Subcutaneous adipose tissue (tissue), 4 donors: ENCODE results near the gene OPTN. TPM values are rescaled to one million over a fixed set of nuclear protein-coding genes. Genes with fewer than 3 reads are reported as not detected.

ENCODE experiments used
- total RNA-seq, 4 donors: library from RNA; depleted of rRNA; stranded (reverse); fragments of >200 nt; gene quantifications; one replicate each; pipeline ENCODE4 v1.1.0, GENCODE V29; 2016
- TF ChIP-seq, protein P1 (sequence below): fragments of 450-650 bp; IDR thresholded peaks from one replicate; pipeline ENCODE4 v1.5.1; 2016; ENCODE audit warnings: low read depth, mild to moderate bottlenecking, control low read depth, antibody characterized with exemption, moderate library complexity

Gene OPTN
- total RNA-seq, 4 donors from 2014 or later: 69.0 to 195 (median 104) TPM

DNA sequence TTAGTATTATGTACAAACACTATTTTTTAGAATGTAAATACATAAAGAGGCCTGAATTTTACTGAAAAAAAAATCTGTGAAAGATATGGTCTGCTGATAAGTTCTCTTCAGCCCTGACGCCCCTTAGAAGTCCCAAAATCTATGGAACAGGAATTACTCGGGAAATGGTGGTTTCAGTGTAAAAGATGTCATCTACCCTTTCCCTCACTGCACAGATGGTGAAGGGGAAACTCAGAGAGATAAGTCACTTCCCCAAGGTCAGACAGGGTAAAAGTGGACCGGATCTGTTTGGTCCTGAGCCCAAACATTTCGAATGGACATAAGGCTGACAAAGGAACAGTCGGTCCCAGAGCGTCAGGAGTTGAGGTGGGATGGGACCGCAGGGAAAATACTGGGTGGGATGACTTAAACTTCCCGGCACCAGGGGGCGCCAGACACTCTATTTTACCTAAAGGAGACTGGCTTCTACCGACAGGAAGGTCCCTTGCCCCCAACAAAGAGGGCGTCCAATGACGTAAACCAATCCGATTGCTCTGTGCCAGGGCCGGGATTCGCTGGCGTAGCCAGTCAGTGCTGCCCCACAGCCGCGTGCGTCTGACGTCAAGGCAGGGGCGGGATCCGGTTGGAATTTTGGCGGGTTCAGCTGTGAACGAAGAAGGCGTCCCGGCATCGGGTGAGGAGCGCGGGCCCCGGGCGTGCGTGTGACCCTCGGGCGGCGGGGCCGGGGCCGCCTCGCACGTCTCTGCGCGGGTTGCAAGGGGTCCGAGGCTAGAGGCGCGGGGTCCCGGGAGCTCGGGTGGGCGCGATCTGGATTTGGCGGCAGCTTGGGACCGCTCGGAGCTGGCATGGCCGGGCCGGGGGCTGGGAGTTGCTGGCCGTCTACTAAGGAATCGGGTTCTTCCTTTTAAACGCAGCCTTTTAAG is 61.2 kb downstream of the OPTN start, which contains the start of gene MCM10:
Gene MCM10 (plus strand): TSS at position 625 of the 923 bp plus-strand sequence. CDS start 2,645 bp downstream, outside the sequence.
- TF ChIP-seq, protein P1, sequence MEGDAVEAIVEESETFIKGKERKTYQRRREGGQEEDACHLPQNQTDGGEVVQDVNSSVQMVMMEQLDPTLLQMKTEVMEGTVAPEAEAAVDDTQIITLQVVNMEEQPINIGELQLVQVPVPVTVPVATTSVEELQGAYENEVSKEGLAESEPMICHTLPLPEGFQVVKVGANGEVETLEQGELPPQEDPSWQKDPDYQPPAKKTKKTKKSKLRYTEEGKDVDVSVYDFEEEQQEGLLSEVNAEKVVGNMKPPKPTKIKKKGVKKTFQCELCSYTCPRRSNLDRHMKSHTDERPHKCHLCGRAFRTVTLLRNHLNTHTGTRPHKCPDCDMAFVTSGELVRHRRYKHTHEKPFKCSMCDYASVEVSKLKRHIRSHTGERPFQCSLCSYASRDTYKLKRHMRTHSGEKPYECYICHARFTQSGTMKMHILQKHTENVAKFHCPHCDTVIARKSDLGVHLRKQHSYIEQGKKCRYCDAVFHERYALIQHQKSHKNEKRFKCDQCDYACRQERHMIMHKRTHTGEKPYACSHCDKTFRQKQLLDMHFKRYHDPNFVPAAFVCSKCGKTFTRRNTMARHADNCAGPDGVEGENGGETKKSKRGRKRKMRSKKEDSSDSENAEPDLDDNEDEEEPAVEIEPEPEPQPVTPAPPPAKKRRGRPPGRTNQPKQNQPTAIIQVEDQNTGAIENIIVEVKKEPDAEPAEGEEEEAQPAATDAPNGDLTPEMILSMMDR: no peak

DNA sequence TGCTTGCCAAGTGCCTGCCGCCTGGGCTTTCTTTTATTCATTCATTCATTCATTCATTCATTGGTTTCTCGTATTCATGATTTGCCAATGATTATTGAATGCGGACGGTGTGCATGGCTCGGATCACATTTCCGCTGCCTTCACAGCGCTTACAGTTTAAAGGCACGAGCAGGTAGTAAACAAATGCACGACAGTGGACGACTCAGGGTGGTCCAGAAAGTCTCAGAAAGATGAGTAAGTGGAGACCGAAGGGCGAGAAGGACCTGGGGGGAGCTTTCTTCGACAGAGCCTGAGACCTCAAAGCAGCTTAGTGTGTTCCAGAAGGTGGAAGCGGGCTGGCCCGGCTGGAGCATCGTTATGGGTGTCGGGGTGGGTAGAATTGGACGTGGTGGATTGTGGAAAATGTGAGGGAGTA is 61.9 kb downstream of the OPTN start:
- TF ChIP-seq, protein P1: no peak

DNA sequence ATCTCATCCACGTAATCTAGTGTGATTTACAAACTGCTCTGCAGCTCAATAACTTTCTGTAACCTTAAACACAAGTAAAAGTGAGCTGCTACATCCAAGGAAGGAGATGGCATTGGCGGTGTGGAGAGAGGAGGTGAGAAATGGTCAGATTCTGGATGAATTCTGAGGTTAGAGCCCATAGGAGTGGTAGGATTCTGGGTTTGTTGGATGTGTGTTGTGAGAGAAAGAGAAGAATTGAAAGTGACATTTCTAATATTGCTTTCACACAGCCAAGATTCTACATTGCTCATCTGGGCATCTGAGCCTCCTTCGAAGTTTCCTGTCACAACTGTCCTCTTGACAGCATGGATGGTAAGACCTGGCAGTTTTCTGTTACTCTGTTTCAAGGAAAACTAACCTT is 63.9 kb downstream of the OPTN start:
- TF ChIP-seq, protein P1: no peak

DNA sequence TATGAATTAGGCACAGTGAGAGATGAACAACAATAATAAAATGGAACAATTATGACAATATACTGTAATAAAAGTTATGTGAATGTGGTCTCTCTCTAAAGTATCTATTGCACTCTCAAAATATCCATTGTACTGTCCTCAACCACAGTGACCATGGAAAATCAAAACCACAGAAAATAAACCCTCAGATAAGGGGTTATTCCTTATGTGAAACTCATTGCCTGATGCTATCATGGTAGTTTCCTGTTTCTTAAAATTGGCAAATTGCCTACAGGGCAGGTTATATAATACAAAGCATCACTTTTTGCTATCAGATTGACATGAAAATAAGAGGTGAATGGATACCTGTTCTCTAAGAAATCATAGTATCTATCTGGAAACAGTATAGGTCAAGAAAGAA is 65.2 kb downstream of the OPTN start:
- TF ChIP-seq, protein P1: no peak

DNA sequence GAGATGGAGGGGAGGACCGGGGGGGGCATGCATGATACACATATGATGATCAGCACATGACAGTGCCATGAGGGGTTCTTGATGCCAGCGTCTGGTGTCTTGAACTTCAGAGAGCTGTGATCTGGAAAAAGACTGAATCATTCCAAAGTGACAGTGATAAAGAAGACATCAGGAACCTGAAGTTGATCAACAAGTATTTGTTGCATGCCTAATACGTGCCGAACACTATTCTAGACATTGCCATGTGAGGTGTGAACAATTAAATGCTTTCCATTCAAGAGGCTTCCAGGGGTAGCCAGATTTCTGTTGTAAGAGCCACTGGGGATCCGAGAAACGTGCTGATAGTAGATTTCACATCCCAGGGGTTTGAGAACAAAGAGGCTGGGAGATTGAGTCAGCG is 67.6 kb downstream of the OPTN start:
- TF ChIP-seq, protein P1: no peak

DNA sequence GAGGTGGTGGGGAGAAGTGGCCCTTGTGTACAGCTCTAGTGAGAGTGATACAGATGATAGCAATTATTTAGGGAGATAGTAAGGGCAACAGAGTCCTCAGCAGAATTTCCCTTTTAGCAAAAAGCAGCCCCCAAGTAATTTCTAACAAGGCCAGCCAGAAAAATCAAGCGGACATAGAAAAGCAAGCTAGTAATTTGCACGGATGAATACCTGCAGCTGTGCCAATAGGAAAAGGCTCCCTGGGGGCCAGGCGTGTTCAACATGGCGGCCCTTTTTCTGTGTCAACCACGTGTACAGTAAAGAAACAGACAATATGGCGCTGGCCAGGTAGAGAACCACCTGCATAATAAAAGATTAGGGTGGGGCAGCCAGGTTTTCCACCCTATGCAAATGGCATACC is 68.8 kb downstream of the OPTN start:
- TF ChIP-seq, protein P1: no peak

DNA sequence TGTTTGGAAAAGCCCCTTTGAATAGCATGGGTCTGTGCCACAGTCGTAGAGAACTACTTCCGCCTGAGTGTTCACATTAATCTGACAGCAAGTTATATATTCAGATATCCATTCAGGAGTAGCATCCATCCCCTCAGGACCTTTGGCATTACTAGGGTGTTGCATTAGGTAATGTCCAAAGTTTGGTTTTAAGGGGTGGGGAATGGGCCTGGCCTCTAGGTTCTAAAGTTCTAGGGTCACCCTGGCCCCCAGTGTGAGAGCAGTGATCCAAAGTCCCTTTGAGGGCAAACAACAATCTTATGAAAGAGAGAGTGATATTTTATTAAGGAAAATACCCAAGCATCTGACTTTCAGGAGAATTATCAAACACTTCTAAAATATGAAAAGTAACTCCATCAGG is 73.7 kb downstream of the OPTN start:
- TF ChIP-seq, protein P1: no peak
